SK-N-SH (cell line): Measurements from ENCODE around the gene HIPK4. TPM values are rescaled to one million over a fixed set of nuclear protein-coding genes. Genes with fewer than 3 reads are reported as not detected.

Source experiments
- CTCF ChIA-PET: fragments of 300-600, 350-600 bp; formaldehyde crosslinking; extraction: SDS; loops from one replicate; lab custom pipeline; 2021; lab: Yijun Ruan, JAX
- POLR2A ChIA-PET: fragments of 350-600 bp; sonication (Branson Sonifier 250); formaldehyde crosslinking; extraction: SDS; loops from one replicate; lab custom pipeline; 2020; ENCODE audit warnings: antibody characterized with exemption, inconsistent platforms; lab: Yijun Ruan, JAX
- DNase-seq: peaks from one replicate; pipeline ENCODE4 v3.0.0; 2012
- H2AFZ ChIP-seq: fragments of 200-600 bp; sonication (generic); 2 replicates; pipeline ENCODE4 v1.8.1; 2016; ENCODE audit warnings: antibody characterized with exemption, mild to moderate bottlenecking, low read depth
- H3F3A ChIP-seq: fragments of 200-600 bp; sonication (generic); replicated peaks from 2 replicates; pipeline ENCODE3; 2016; ENCODE audit warnings: antibody characterized with exemption, mild to moderate bottlenecking; ENCODE audit not compliant: insufficient read depth
- H3K27ac ChIP-seq, 2 experiments: fragments of 200-500 bp in 1 of 2; fragments of 200-600 bp in 1 of 2; sonication (Bioruptor generic) in 1 of 2; sonication (generic), shearing (Covaris generic) in 1 of 2; 2 replicates each; pipeline versions ENCODE4 v1.5.1 to v1.6.1; 2014 to 2016; ENCODE audit warnings: low read depth in 2 of 2, inconsistent platforms in 1 of 2, low read length in 1 of 2, mild to moderate bottlenecking in 1 of 2, mixed read lengths in 1 of 2
- H3K27me3 ChIP-seq: fragments of 200-600 bp; sonication (generic), shearing (Covaris generic); 2 replicates; pipeline ENCODE4 v1.6.1; 2016; ENCODE audit warnings: mixed run types; ENCODE audit not compliant: insufficient read depth
- H3K36me3 ChIP-seq, 2 experiments: fragments of 200-500 bp in 1 of 2; fragments of 200-600 bp in 1 of 2; sonication (Bioruptor generic) in 1 of 2; sonication (generic) in 1 of 2; replicated peaks in 1 of 2; 2 replicates each; pipeline versions ENCODE3 to v1.5.1; 2014 to 2016; ENCODE audit warnings: low read length in 1 of 2, mild to moderate bottlenecking in 1 of 2; ENCODE audit not compliant: insufficient read depth in 2 of 2, control insufficient read depth in 1 of 2
- H3K4me1 ChIP-seq, 2 experiments: fragments of 200-500 bp in 1 of 2; fragments of 200-600 bp in 1 of 2; sonication (Bioruptor generic) in 1 of 2; sonication (generic), shearing (Covaris generic) in 1 of 2; 2 replicates each; pipeline versions ENCODE4 v1.5.1 to v1.6.1; 2014 to 2016; ENCODE audit warnings: low read depth in 1 of 2, low read length in 1 of 2, mixed run types in 1 of 2; ENCODE audit not compliant: insufficient read depth in 2 of 2, control insufficient read depth in 1 of 2
- H3K4me2 ChIP-seq: fragments of 200-600 bp; sonication (generic), shearing (Covaris generic); 2 replicates; pipeline ENCODE4 v1.6.1; 2017; ENCODE audit warnings: mixed run types
- H3K4me3 ChIP-seq, 2 experiments: fragments of 200-500 bp in 1 of 2; fragments of 200-600 bp in 1 of 2; sonication (Bioruptor generic) in 1 of 2; sonication (generic), shearing (Covaris generic) in 1 of 2; 2 replicates each; pipeline versions ENCODE4 v1.5.1 to v1.8.1; 2014 to 2016; ENCODE audit warnings: low read depth in 2 of 2, inconsistent platforms in 1 of 2, low read length in 1 of 2, mild to moderate bottlenecking in 1 of 2, mixed read lengths in 1 of 2, moderate library complexity in 1 of 2
- H3K79me2 ChIP-seq: fragments of 200-600 bp; sonication (generic); 2 replicates; pipeline ENCODE4 v1.8.1; 2017; ENCODE audit warnings: mild to moderate bottlenecking; ENCODE audit not compliant: insufficient read depth
- H3K9ac ChIP-seq: fragments of 200-600 bp; sonication (generic); 2 replicates; pipeline ENCODE4 v1.6.1; 2017; ENCODE audit warnings: mixed run types
- H3K9me2 ChIP-seq: fragments of 200-600 bp; sonication (generic); 2 replicates; pipeline ENCODE4 v1.6.1; 2017; ENCODE audit warnings: mixed run types
- H3K9me3 ChIP-seq: fragments of 200-600 bp; sonication (generic); 2 replicates; pipeline ENCODE4 v1.6.1; 2017; ENCODE audit warnings: mixed run types, mild to moderate bottlenecking, moderate library complexity
- H4K20me1 ChIP-seq: fragments of 200-600 bp; sonication (generic); 2 replicates; pipeline ENCODE4 v1.6.1; 2017; ENCODE audit warnings: mild to moderate bottlenecking, mixed run types; ENCODE audit not compliant: insufficient read depth
- CTCF ChIP-seq: fragments of 200-600 bp; sonication (generic); IDR thresholded peaks from 2 replicates; pipeline ENCODE4 v1.6.1; 2017; ENCODE audit warnings: antibody characterized with exemption, mild to moderate bottlenecking, moderate library complexity
- ELF1 ChIP-seq: IDR thresholded peaks from 2 replicates; pipeline ENCODE4 v1.4.0; 2012
- EP300 ChIP-seq, 2 experiments: IDR thresholded peaks; 2 replicates each; pipeline versions ENCODE4 v1.4.0 to v1.6.1; 2012; ENCODE audit warnings: borderline replicate concordance in 1 of 2, low read depth in 1 of 2, low read length in 1 of 2
- EZH2phosphoT487 ChIP-seq: fragments of 200-600 bp; sonication (generic); IDR thresholded peaks from 2 replicates; pipeline ENCODE4 v1.6.1; 2017; ENCODE audit warnings: low read depth, mixed run types, mild to moderate bottlenecking, antibody characterized with exemption, moderate library complexity, borderline replicate concordance
- GABPA ChIP-seq: IDR thresholded peaks from 2 replicates; pipeline ENCODE4 v1.4.0; 2012; ENCODE audit warnings: low read depth, mild to moderate bottlenecking
- JUND ChIP-seq: IDR thresholded peaks from 2 replicates; pipeline ENCODE4 v1.4.0; 2012
- MXI1 ChIP-seq: IDR thresholded peaks from 2 replicates; pipeline ENCODE4 v1.6.1; 2012; ENCODE audit warnings: mild to moderate bottlenecking, low read depth, low read length, improper control_type of control experiment
- NFIC ChIP-seq: IDR thresholded peaks from 2 replicates; pipeline ENCODE4 v1.4.0; 2012; ENCODE audit warnings: borderline replicate concordance
- NRF1 ChIP-seq: IDR thresholded peaks from 2 replicates; pipeline ENCODE4 v1.6.1; 2012; ENCODE audit warnings: low read depth, mild to moderate bottlenecking, low read length
- PBX3 ChIP-seq: IDR thresholded peaks from 2 replicates; pipeline ENCODE4; 2012
- POLR2AphosphoS5 ChIP-seq: IDR thresholded peaks from 2 replicates; pipeline ENCODE4 v1.6.1; 2012; ENCODE audit warnings: low read depth, low read length
- RCOR1 ChIP-seq: fragments of 150-350 bp; IDR thresholded peaks from 2 replicates; pipeline ENCODE4 v1.6.1; 2017; ENCODE audit warnings: antibody characterized with exemption, low read length
- whole genome bisulfite sequencing: methylation state at CpG from one replicate; pipeline ENCODE4 v1.1.6; 2017; ENCODE audit warnings: low lambda C conversion rate; 5-methylcytosine and 5-hydroxymethylcytosine counted together
- polyA plus RNA-seq, 3 experiments: library from polyadenylated mRNA; depleted of rRNA; stranded (reverse); fragments of >200 nt; gene quantifications; 2 replicates each; pipeline ENCODE4 v1.2.3, GENCODE V29; 2012
- TF ChIP-seq, protein P1 (sequence below): IDR thresholded peaks from 2 replicates; pipeline ENCODE4 v1.4.0; 2012; ENCODE audit warnings: low read depth, borderline replicate concordance

Gene HIPK4
- polyA plus RNA-seq, 1 of the 3 experiments (the other 2 are of a cell fraction), result 0.23 TPM

GRCh38 chr19:40388481-40388880 is 1.5 kb downstream of the HIPK4 start:
- H3F3A ChIP-seq, result no peaks in the 10 kb centered on the region
- H4K20me1 ChIP-seq, result no peaks in the 10 kb centered on the region
- H3K9me2 ChIP-seq, result no peaks in the 10 kb centered on the region
- no peaks in the 10 kb centered on the region for H3K9me3 ChIP-seq
- no peaks in the 10 kb centered on the region for H3K4me1 ChIP-seq
- H3K9ac ChIP-seq, result no peak overlapping the region
- CTCF ChIA-PET, result no interaction called here
- no peak overlapping the region for H2AFZ ChIP-seq
- POLR2A ChIA-PET, result no interaction called here
- H3K4me2 ChIP-seq, result no peak overlapping the region
- no peaks in the 10 kb centered on the region for H3K36me3 ChIP-seq
- no peaks in the 10 kb centered on the region for H3K79me2 ChIP-seq
- TF ChIP-seq GABPA, result no peak
- TF ChIP-seq PBX3, result no peak
- TF ChIP-seq, protein P1, sequence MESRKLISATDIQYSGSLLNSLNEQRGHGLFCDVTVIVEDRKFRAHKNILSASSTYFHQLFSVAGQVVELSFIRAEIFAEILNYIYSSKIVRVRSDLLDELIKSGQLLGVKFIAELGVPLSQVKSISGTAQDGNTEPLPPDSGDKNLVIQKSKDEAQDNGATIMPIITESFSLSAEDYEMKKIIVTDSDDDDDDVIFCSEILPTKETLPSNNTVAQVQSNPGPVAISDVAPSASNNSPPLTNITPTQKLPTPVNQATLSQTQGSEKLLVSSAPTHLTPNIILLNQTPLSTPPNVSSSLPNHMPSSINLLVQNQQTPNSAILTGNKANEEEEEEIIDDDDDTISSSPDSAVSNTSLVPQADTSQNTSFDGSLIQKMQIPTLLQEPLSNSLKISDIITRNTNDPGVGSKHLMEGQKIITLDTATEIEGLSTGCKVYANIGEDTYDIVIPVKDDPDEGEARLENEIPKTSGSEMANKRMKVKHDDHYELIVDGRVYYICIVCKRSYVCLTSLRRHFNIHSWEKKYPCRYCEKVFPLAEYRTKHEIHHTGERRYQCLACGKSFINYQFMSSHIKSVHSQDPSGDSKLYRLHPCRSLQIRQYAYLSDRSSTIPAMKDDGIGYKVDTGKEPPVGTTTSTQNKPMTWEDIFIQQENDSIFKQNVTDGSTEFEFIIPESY, result no peak
- no peak for TF ChIP-seq RCOR1
- no peak for TF ChIP-seq ELF1
- no peak for TF ChIP-seq NFIC
- TF ChIP-seq JUND, result no peak
- no peak for TF ChIP-seq POLR2AphosphoS5
- TF ChIP-seq MXI1, result no peak
- TF ChIP-seq EZH2phosphoT487, result no peak
- TF ChIP-seq CTCF, result no peak
- no peak for DNase-seq
- no peaks in the 10 kb centered on the region for H3K27me3 ChIP-seq
- no peak overlapping the region for H3K4me3 ChIP-seq
- H3K27ac ChIP-seq, result no peak overlapping the region
- 84% methylated on average over 3 of the region's 3 CpGs for WGBS

- Histone ChIP-seq H3K4me3 (no peak overlapping the region), H3K9ac (no peak overlapping the region), H3K27ac (no peak overlapping the region), H3K36me3 (no peaks in the 10 kb centered on the region), H2AFZ (no peak overlapping the region), H3K9me2 (no peaks in the 10 kb centered on the region), H3K79me2 (no peaks in the 10 kb centered on the region), H3K9me3 (no peaks in the 10 kb centered on the region), H4K20me1 (no peaks in the 10 kb centered on the region), H3K4me1 (no peaks in the 10 kb centered on the region), H3F3A (no peaks in the 10 kb centered on the region), H3K4me2 (no peak overlapping the region), H3K27me3 (no peaks in the 10 kb centered on the region)
- WGBS, result 85% methylated on average over 10 of the region's 10 CpGs
- ChIA-PET CTCF (no interaction called here), POLR2A (no interaction called here)
- DNase-seq, result no peak
- TF ChIP-seq POLR2AphosphoS5, result no peak
- no peak for TF ChIP-seq GABPA
- TF ChIP-seq CTCF, result no peak
- TF ChIP-seq NFIC, result no peak
- no peak for TF ChIP-seq NRF1
- no peak for TF ChIP-seq EP300 (IDR thresholded peaks at IDR 0.05; ENCODE audit: borderline replicate concordance in 1 of 2, low read depth in 1 of 2, low read length in 1 of 2)
Measured at GRCh38 chr19:40387155-40387554, 2.8 kb downstream of the HIPK4 start.
